ENCODE measurements around the gene CHN2.

The CHN2 gene

GRCh38 chr7:29370531-29371314, 176.1 kb downstream of the CHN2 start:
- DNase-seq: no peak

GRCh38 chr7:29371472-29371871, 176.9 kb downstream of the CHN2 start:
- DNase-seq: no peak

GRCh38 chr7:29372351-29373090, 177.9 kb downstream of the CHN2 start:
- DNase-seq: no peak

- no peak for DNase-seq
Observed at GRCh38 chr7:29375641-29376562, 181.3 kb downstream of the CHN2 start.

GRCh38 chr7:29377718-29378117, 183.1 kb downstream of the CHN2 start:
- no peak for DNase-seq

GRCh38 chr7:29379551-29379950, 185.0 kb downstream of the CHN2 start:
- no peak for DNase-seq

GRCh38 chr7:29381206-29382094, 186.9 kb downstream of the CHN2 start:
- no peak for DNase-seq

GRCh38 chr7:29384277-29384676, 189.7 kb downstream of the CHN2 start:
- no peak for DNase-seq

- no peak for DNase-seq
Observed at GRCh38 chr7:29385214-29385814, 190.7 kb downstream of the CHN2 start.

- no peak for DNase-seq
Observed at GRCh38 chr7:29386196-29386765, 191.7 kb downstream of the CHN2 start.

GRCh38 chr7:29391262-29391661, 196.7 kb downstream of the CHN2 start:
- no peak for DNase-seq

GRCh38 chr7:29394321-29394720, 199.7 kb downstream of the CHN2 start:
- no peak for DNase-seq

GRCh38 chr7:29396563-29396962, 202.0 kb downstream of the CHN2 start:
- DNase-seq: no peak

GRCh38 chr7:29397398-29397797, 202.8 kb downstream of the CHN2 start:
- DNase-seq: no peak

- no peak for DNase-seq
Observed at GRCh38 chr7:29398011-29398410, 203.4 kb downstream of the CHN2 start.

- no peak for DNase-seq
Observed at GRCh38 chr7:29400437-29400836, 205.9 kb downstream of the CHN2 start.

GRCh38 chr7:29401769-29402168, 207.2 kb downstream of the CHN2 start:
- no peak for DNase-seq

- no peak for DNase-seq
Observed at GRCh38 chr7:29405891-29406290, 211.3 kb downstream of the CHN2 start.

- DNase-seq: no peak
Observed at GRCh38 chr7:29406366-29406765, 211.8 kb downstream of the CHN2 start.

GRCh38 chr7:29408841-29409243, 214.3 kb downstream of the CHN2 start:
- no peak for DNase-seq

- no peak for DNase-seq
Observed at GRCh38 chr7:29410996-29411395, 216.4 kb downstream of the CHN2 start.
